HepG2 (cell line): ENCODE results near the gene GLYR1. TPM values are rescaled to one million over a fixed set of nuclear protein-coding genes. Genes with fewer than 3 reads are reported as not detected.

Experiments
- ASH2L ChIP-seq: fragments of 300-600, 200-600 bp; sonication (generic); IDR thresholded peaks from 2 replicates; pipeline ENCODE4 v1.7.0; 2017; ENCODE audit warnings: low read depth, mild to moderate bottlenecking, moderate library complexity, mixed read lengths, low read length; ENCODE audit not compliant: insufficient read length
- CCAR2 ChIP-seq: fragments of 200-400 bp; formaldehyde crosslinking; optimal IDR thresholded peaks from 2 replicates; pipeline ENCODE3; 2018; ENCODE audit warnings: low read depth, mild to moderate bottlenecking, low read length, moderate library complexity
- HNRNPH1 ChIP-seq: fragments of 200-400 bp; formaldehyde crosslinking; optimal IDR thresholded peaks from 2 replicates; pipeline ENCODE3; 2017; ENCODE audit warnings: mild to moderate bottlenecking, low read depth, low read length
- HNRNPLL ChIP-seq: fragments of 200-400 bp; formaldehyde crosslinking; IDR thresholded peaks from 2 replicates; pipeline ENCODE4 v1.6.1; 2017; ENCODE audit warnings: mild to moderate bottlenecking, low read depth, low read length; ENCODE audit not compliant: poor library complexity, severe bottlenecking
- HOXA9 ChIP-seq: sonication (generic); formaldehyde crosslinking; IDR thresholded peaks from 2 replicates; pipeline ENCODE4 v1.8.1; 2022; ENCODE audit warnings: missing genetic modification reagents, mild to moderate bottlenecking, moderate library complexity, borderline replicate concordance
- KAT7 ChIP-seq: IDR thresholded peaks from 2 replicates; pipeline ENCODE4 v1.6.1; 2018; ENCODE audit warnings: borderline replicate concordance, missing compliant biosample characterization
- KAT8 ChIP-seq: IDR thresholded peaks from 2 replicates; pipeline ENCODE4 v1.6.1; 2016; ENCODE audit warnings: missing genetic modification reagents, missing compliant biosample characterization
- KLF12 ChIP-seq: sonication (generic); formaldehyde crosslinking; IDR thresholded peaks from 2 replicates; pipeline ENCODE4 v1.4.0; 2020; ENCODE audit warnings: missing genetic modification reagents, borderline replicate concordance
- MAFK ChIP-seq, 2 experiments: IDR thresholded peaks in 1 of 2; conservative IDR thresholded peaks in 1 of 2; 2 replicates each; pipeline ENCODE4 v1.6.1; 2011; ENCODE audit warnings: improper control_type of control experiment in 2 of 2, low read length in 2 of 2
- MIXL1 ChIP-seq: IDR thresholded peaks from 2 replicates; pipeline ENCODE4 v1.6.1; 2016
- ONECUT2 ChIP-seq: sonication (generic); formaldehyde crosslinking; IDR thresholded peaks from 2 replicates; pipeline ENCODE4 v1.4.0; 2020; ENCODE audit warnings: missing genetic modification reagents
- SIX1 ChIP-seq: sonication (generic); formaldehyde crosslinking; IDR thresholded peaks from 2 replicates; pipeline ENCODE4 v1.4.0; 2020; ENCODE audit warnings: missing genetic modification reagents, borderline replicate concordance
- SMARCC2 ChIP-seq: fragments of 450-650 bp; IDR thresholded peaks from 2 replicates; pipeline ENCODE4 v1.6.1; 2017; ENCODE audit warnings: antibody characterized with exemption, mild to moderate bottlenecking
- THYN1 ChIP-seq: sonication (generic); formaldehyde crosslinking; IDR thresholded peaks from 2 replicates; pipeline ENCODE4 v1.8.1; 2023; ENCODE audit warnings: low read depth, mild to moderate bottlenecking, moderate library complexity, missing genetic modification reagents, borderline replicate concordance
- TOPORS ChIP-seq: sonication (generic); formaldehyde crosslinking; IDR thresholded peaks from 2 replicates; pipeline ENCODE4 v1.8.0; 2023; ENCODE audit warnings: mild to moderate bottlenecking, missing genetic modification reagents
- ZNF253 ChIP-seq: sonication (generic); formaldehyde crosslinking; IDR thresholded peaks from 2 replicates; pipeline ENCODE4 v1.8.0; 2022; ENCODE audit warnings: mild to moderate bottlenecking, missing genetic modification reagents, borderline replicate concordance
- ZNF460 ChIP-seq: sonication (generic); formaldehyde crosslinking; IDR thresholded peaks from 2 replicates; pipeline ENCODE4 v1.5.1; 2020; ENCODE audit warnings: missing genetic modification reagents, mild to moderate bottlenecking, borderline replicate concordance
- ZNF839 ChIP-seq: sonication (generic); formaldehyde crosslinking; IDR thresholded peaks from 2 replicates; pipeline ENCODE4 v1.4.0; 2020; ENCODE audit warnings: missing genetic modification reagents, mild to moderate bottlenecking, borderline replicate concordance
- ZNF879 ChIP-seq: sonication (generic); formaldehyde crosslinking; IDR thresholded peaks from 2 replicates; pipeline ENCODE4 v1.8.1; 2023; ENCODE audit warnings: missing genetic modification reagents
- polyA plus RNA-seq, 8 experiments: library from polyadenylated mRNA; depleted of rRNA in 3 of 8; stranded (reverse) in 7 of 8; unstranded in 1 of 8; fragments of >200 nt; fragmentation: Illumina TruSeq in 4 of 8; extraction: Trizol in 4 of 8; gene quantifications; 2 replicates each; pipeline versions ENCODE4 v1.2.1 to v1.2.3, GENCODE V29; 2011 to 2016; ENCODE audit warnings: low read depth in 4 of 8, missing spikeins in 1 of 8, mixed read lengths in 1 of 8; ENCODE audit not compliant: insufficient read depth in 1 of 8
- total RNA-seq, 5 experiments: library from RNA; depleted of rRNA; stranded (reverse); fragments of >200 nt; fragmentation: Illumina TruSeq; extraction: Trizol; gene quantifications; 2 replicates each; pipeline ENCODE4 v1.2.3, GENCODE V29; 2016; ENCODE audit warnings: low read depth in 1 of 5
- TF ChIP-seq, protein P1 (sequence below): sonication (generic); formaldehyde crosslinking; IDR thresholded peaks from 2 replicates; pipeline ENCODE4 v1.5.0; 2020; ENCODE audit warnings: mild to moderate bottlenecking, low read depth, missing genetic modification reagents, borderline replicate concordance
- TF ChIP-seq, protein P2 (sequence below): sonication (generic); formaldehyde crosslinking; IDR thresholded peaks from 2 replicates; pipeline ENCODE4 v1.8.0; 2022; ENCODE audit warnings: low read depth, missing genetic modification reagents
- TF ChIP-seq, protein P3 (sequence below): sonication (generic); formaldehyde crosslinking; conservative IDR thresholded peaks from 2 replicates; pipeline ENCODE4 v1.8.0; 2022; ENCODE audit warnings: low read depth, missing genetic modification reagents
- TF ChIP-seq, protein P4 (sequence below): sonication (generic); formaldehyde crosslinking; IDR thresholded peaks from 2 replicates; pipeline ENCODE4 v1.5.0; 2020; ENCODE audit warnings: missing genetic modification reagents
- TF ChIP-seq, protein P5 (sequence below): sonication (generic); formaldehyde crosslinking; IDR thresholded peaks from 2 replicates; pipeline ENCODE4 v1.8.0; 2022; ENCODE audit warnings: mild to moderate bottlenecking, missing genetic modification reagents; ENCODE audit not compliant: insufficient replicate concordance

Gene GLYR1
- total and polyA plus RNA-seq, 2 of the 13 experiments (the other 11 are each of a cell fraction or from before 2014, with no cell fraction given) = 28.3 to 48.7 TPM

DNA sequence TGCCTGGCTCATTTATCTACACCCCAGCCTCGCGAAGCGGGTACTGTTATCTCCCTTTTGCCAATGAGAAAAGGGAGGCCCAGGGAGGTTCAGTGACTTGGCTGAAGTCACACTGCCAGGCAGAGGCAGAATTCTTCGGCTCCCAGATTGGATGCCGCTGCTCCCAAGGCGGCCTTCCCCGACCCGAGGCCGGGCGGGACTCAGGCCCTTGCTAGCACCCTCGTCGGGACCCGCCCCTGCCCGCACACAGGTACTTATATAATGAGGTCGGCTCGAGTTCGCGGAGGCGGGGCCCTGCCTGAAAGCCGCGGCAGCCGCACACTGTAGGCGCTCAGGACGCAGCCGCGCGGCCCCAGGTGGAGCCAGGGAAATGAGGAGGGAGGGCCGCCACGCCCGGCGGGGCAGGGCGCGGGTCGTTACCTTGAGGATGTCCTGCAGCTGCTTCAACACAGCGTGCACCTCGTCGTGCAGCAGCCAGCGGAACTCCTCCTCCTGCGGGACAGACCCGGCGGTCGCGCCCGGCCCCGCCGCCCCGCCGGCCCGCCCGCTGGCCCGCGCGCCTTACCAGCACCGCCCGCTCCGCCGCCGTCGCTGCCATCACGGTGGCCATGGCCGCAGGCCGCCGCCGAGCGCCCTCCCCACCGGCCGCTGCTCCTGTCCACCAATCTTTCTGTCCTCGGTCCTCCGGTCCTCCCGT lies 45.0 kb downstream of the GLYR1 start, which contains the start of gene ROGDI (continued):
- no peak for TF ChIP-seq ONECUT2
- no peak for TF ChIP-seq HNRNPH1
- TF ChIP-seq KLF12 = 0 out of 2 replicates have a peak, but pooled peaks have one; percentile 53
- no peak for TF ChIP-seq ZNF879
- TF ChIP-seq KAT7 (CRISPR knock-in tag) = no peak
- TF ChIP-seq, protein P1, sequence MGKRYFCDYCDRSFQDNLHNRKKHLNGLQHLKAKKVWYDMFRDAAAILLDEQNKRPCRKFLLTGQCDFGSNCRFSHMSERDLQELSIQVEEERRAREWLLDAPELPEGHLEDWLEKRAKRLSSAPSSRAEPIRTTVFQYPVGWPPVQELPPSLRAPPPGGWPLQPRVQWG (CRISPR knock-in tag) = no peak
- TF ChIP-seq MAFK (conservative IDR thresholded peaks at IDR 0.05 in 1 of 2, IDR thresholded peaks at IDR 0.05 in 1 of 2; ENCODE audit: low read length in 2 of 2) = no peak
- TF ChIP-seq, protein P2, sequence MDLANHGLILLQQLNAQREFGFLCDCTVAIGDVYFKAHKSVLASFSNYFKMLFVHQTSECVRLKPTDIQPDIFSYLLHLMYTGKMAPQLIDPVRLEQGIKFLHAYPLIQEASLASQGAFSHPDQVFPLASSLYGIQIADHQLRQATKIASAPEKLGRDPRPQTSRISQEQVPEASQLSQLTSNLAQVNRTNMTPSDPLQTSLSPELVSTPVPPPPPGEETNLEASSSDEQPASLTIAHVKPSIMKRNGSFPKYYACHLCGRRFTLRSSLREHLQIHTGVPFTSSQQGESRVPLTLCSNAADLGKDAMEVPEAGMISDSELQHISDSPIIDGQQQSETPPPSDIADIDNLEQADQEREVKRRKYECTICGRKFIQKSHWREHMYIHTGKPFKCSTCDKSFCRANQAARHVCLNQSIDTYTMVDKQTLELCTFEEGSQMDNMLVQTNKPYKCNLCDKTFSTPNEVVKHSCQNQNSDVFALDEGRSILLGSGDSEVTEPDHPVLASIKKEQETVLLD (CRISPR knock-in tag) = no peak
- TF ChIP-seq HNRNPLL = peak; percentile 70
- TF ChIP-seq ZNF460 = no peak
- TF ChIP-seq HOXA9 (CRISPR knock-in tag) = no peak
- no peak for TF ChIP-seq CCAR2
- no peak for TF ChIP-seq ZNF839 (CRISPR knock-in tag)
- TF ChIP-seq SIX1 (CRISPR knock-in tag) = no peak
- no peak for TF ChIP-seq ZNF253 (CRISPR knock-in tag)
- TF ChIP-seq THYN1 (CRISPR knock-in tag) = no peak
- TF ChIP-seq, protein P3, sequence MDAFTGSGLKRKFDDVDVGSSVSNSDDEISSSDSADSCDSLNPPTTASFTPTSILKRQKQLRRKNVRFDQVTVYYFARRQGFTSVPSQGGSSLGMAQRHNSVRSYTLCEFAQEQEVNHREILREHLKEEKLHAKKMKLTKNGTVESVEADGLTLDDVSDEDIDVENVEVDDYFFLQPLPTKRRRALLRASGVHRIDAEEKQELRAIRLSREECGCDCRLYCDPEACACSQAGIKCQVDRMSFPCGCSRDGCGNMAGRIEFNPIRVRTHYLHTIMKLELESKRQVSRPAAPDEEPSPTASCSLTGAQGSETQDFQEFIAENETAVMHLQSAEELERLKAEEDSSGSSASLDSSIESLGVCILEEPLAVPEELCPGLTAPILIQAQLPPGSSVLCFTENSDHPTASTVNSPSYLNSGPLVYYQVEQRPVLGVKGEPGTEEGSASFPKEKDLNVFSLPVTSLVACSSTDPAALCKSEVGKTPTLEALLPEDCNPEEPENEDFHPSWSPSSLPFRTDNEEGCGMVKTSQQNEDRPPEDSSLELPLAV (CRISPR knock-in tag) = no peak
- no peak for TF ChIP-seq SMARCC2
- peak; percentile 35; the same call in 1 of the 2 replicates for TF ChIP-seq MIXL1
- TF ChIP-seq TOPORS = no peak
- TF ChIP-seq ASH2L = peak; percentile 28
- TF ChIP-seq, protein P4, sequence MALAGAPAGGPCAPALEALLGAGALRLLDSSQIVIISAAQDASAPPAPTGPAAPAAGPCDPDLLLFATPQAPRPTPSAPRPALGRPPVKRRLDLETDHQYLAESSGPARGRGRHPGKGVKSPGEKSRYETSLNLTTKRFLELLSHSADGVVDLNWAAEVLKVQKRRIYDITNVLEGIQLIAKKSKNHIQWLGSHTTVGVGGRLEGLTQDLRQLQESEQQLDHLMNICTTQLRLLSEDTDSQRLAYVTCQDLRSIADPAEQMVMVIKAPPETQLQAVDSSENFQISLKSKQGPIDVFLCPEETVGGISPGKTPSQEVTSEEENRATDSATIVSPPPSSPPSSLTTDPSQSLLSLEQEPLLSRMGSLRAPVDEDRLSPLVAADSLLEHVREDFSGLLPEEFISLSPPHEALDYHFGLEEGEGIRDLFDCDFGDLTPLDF (CRISPR knock-in tag) = no peak
- TF ChIP-seq, protein P5, sequence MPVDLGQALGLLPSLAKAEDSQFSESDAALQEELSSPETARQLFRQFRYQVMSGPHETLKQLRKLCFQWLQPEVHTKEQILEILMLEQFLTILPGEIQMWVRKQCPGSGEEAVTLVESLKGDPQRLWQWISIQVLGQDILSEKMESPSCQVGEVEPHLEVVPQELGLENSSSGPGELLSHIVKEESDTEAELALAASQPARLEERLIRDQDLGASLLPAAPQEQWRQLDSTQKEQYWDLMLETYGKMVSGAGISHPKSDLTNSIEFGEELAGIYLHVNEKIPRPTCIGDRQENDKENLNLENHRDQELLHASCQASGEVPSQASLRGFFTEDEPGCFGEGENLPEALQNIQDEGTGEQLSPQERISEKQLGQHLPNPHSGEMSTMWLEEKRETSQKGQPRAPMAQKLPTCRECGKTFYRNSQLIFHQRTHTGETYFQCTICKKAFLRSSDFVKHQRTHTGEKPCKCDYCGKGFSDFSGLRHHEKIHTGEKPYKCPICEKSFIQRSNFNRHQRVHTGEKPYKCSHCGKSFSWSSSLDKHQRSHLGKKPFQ = peak; percentile 54
- TF ChIP-seq KAT8 (CRISPR knock-in tag) = no peak
